Endometrial microvascular endothelial cells (primary cell): ENCODE data around the gene DIP2B. TPM values are rescaled to one million over a fixed set of nuclear protein-coding genes. Genes with fewer than 3 reads are reported as not detected.
"Not testable (repeated sequence)": the region's sequence is repeated elsewhere in the genome, so short reads cannot be mapped to it uniquely, and the experiment has no call there.

Experiments used
- in situ Hi-C: cut with HindIII; loops from 2 replicates; pipeline ENCODE4 v1.10.0; 2017; ENCODE audit warnings: low sequenced_read_pairs, low pct_unique_long_range_greater_than_20kb; ENCODE audit errors: inconsistent ontology term
- total RNA-seq: library from RNA; depleted of rRNA; stranded (reverse); fragments of >200 nt; gene quantifications from one replicate; pipeline ENCODE4 v1.2.3, GENCODE V29; 2015; ENCODE audit errors: inconsistent ontology term

DIP2B gene
- total RNA-seq, 1 donor from 2014 or later, result 21.0 TPM

- in situ Hi-C loops, result no loop called here
Measured at GRCh38 chr12:50650285-50650684, 145.5 kb downstream of the DIP2B start.

- in situ Hi-C loops, result no loop called here
Measured at GRCh38 chr12:50655374-50655921, 150.7 kb downstream of the DIP2B start.

- in situ Hi-C loops, result no loop called here
Measured at GRCh38 chr12:50659260-50659659, 154.5 kb downstream of the DIP2B start.

- in situ Hi-C loops, result no loop called here
Measured at GRCh38 chr12:50659690-50660424, 155.1 kb downstream of the DIP2B start.

GRCh38 chr12:50660425-50660822 is 155.6 kb downstream of the DIP2B start:
- in situ Hi-C loops, result no loop called here

GRCh38 chr12:50661300-50662115 is 156.7 kb downstream of the DIP2B start:
- in situ Hi-C loops, result no loop called here

GRCh38 chr12:50662116-50662510 is 157.3 kb downstream of the DIP2B start:
- in situ Hi-C loops, result no loop called here

- in situ Hi-C loops, result no loop called here
Measured at GRCh38 chr12:50665170-50665569, 160.4 kb downstream of the DIP2B start.

GRCh38 chr12:50665609-50666008 is 160.8 kb downstream of the DIP2B start:
- in situ Hi-C loops, result no loop called here

- in situ Hi-C loops, result no loop called here
Measured at GRCh38 chr12:50666023-50666422, 161.2 kb downstream of the DIP2B start.

- in situ Hi-C loops, result no loop called here
Measured at GRCh38 chr12:50672158-50672557, 167.4 kb downstream of the DIP2B start.

GRCh38 chr12:50676756-50677155 is 172.0 kb downstream of the DIP2B start:
- in situ Hi-C loops, result no loop called here

GRCh38 chr12:50677858-50678257 is 173.1 kb downstream of the DIP2B start:
- in situ Hi-C loops, result no loop called here

- in situ Hi-C loops, result no loop called here
Measured at GRCh38 chr12:50678650-50679365, 174.0 kb downstream of the DIP2B start.

- in situ Hi-C loops, result no loop called here
Measured at GRCh38 chr12:50679612-50680011, 174.8 kb downstream of the DIP2B start.

- in situ Hi-C loops, result not testable (repeated sequence)
Measured at GRCh38 chr12:50681064-50681463, 176.3 kb downstream of the DIP2B start.

- in situ Hi-C loops, result no loop called here
Measured at GRCh38 chr12:50685641-50686040, 180.9 kb downstream of the DIP2B start.

- in situ Hi-C loops, result no loop called here
Measured at GRCh38 chr12:50686406-50686805, 181.6 kb downstream of the DIP2B start.

GRCh38 chr12:50686976-50687375 is 182.2 kb downstream of the DIP2B start:
- in situ Hi-C loops, result no loop called here
